ENCODE measurements around the gene BOLA3. TPM values are rescaled to one million over a fixed set of nuclear protein-coding genes. Genes with fewer than 3 reads are reported as not detected.
A peak's percentile ranks its signal among the peaks of the same experiment; 100 is the strongest.

The BOLA3 gene
- total and polyA plus RNA-seq, 10 of the 15 experiments (the other 5 are each of a cell fraction or from before 2014, with no cell fraction given) = 62.6 to 300 (median 134) TPM

DNA sequence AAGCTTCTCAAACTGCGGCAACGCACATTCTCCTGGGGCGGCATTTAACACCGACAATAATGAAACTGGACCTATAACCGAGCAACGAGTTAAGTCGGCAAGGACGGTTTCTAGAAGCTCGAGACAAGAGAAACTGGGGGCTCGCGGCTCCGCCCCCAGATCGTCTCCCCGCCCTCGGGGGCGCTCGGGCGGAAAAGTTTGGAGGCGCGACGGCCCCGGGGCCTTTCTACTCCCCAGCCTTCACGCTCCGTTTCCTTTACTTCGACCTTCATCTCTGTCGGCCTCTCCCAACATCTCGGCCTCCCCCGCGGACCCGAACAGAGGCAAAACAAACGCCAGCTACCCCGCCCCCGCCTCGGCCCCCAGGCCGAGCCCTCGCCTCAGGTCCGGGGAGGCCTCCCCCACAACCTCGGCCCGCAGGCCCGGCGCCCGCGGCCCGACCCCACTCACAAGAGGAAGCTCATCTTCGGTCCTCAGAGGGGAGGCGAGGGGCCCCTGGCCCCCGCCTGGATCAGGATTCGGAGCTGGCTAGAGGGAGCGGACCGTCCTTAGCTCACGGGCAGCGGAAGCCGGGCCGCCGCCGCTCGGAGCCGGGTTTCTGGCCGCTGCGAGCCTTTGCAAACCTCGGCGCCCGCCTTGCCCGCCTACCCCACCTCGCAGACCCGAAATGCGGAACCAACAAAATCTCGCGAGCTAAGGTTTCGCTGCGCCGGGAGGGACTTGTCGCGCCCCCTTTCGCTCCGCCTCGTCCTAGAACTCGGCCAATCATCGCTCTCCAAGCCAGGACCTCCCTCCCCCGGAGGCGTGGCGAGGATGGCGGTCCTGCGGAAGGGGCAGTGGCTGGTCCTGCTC is 30.7 kb upstream of the BOLA3 start, which contains the start of gene MOB1A (continued):
- TF ChIP-seq PKNOX1 (IDR thresholded peaks at IDR 0.05) = peak; percentile 57; the same call in 1 of the 2 replicates
- TF ChIP-seq MTA2 (IDR thresholded peaks at IDR 0.05; ENCODE audit: low read depth) = 0 out of 2 replicates have a peak, but pooled peaks have one; percentile 19
- TF ChIP-seq ZBTB11 (CRISPR knock-in tag; IDR thresholded peaks at IDR 0.05) = no peak
- TF ChIP-seq SPI1 (IDR thresholded peaks at IDR 0.05; ENCODE audit: borderline replicate concordance, insufficient read depth, low read depth, low read length) = 0 out of 2 replicates have a peak, but pooled peaks have one; percentile 17
- no peak for TF ChIP-seq PAX8 (IDR thresholded peaks at IDR 0.05)
- no peak for TF ChIP-seq RAD51 (IDR thresholded peaks at IDR 0.05)
- TF ChIP-seq, protein P1, sequence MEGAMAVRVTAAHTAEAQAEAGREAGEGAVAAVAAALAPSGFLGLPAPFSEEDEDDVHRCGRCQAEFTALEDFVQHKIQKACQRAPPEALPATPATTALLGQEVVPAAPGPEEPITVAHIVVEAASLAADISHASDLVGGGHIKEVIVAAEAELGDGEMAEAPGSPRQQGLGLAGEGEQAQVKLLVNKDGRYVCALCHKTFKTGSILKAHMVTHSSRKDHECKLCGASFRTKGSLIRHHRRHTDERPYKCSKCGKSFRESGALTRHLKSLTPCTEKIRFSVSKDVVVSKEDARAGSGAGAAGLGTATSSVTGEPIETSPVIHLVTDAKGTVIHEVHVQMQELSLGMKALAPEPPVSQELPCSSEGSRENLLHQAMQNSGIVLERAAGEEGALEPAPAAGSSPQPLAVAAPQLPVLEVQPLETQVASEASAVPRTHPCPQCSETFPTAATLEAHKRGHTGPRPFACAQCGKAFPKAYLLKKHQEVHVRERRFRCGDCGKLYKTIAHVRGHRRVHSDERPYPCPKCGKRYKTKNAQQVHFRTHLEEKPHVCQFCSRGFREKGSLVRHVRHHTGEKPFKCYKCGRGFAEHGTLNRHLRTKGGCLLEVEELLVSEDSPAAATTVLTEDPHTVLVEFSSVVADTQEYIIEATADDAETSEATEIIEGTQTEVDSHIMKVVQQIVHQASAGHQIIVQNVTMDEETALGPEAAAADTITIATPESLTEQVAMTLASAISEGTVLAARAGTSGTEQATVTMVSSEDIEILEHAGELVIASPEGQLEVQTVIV (IDR thresholded peaks at IDR 0.05; ENCODE audit: borderline replicate concordance, partially characterized antibody) = no peak
- 0 out of 2 replicates have a peak, but pooled peaks have one; percentile 34 for TF ChIP-seq CREM (IDR thresholded peaks at IDR 0.05; ENCODE audit: low read depth)
- 0 out of 2 replicates have a peak, but pooled peaks have one; percentile 27 for TF ChIP-seq CHD1 (IDR thresholded peaks at IDR 0.05; ENCODE audit: low read depth, low read length)
- no peak for TF ChIP-seq RBBP5 (conservative IDR thresholded peaks at IDR 0.05)
- TF ChIP-seq BCL11A (IDR thresholded peaks at IDR 0.05; ENCODE audit: low read depth, low read length) = no peak
- TF ChIP-seq POLR2A (IDR thresholded peaks at IDR 0.05; ENCODE audit: low read depth, low read length) = peak; percentile 94
- TF ChIP-seq STAT1 (conservative IDR thresholded peaks at IDR 0.05) = 0 out of 2 replicates have a peak, but pooled peaks have one; percentile 65
- TF ChIP-seq YBX1 (IDR thresholded peaks at IDR 0.05) = no peak
- TF ChIP-seq BHLHE40 (IDR thresholded peaks at IDR 0.05; ENCODE audit: borderline replicate concordance in 1 of 2, low read depth in 2 of 2, low read length in 1 of 2) = peak; percentile 25 to 52; a peak in 2 of 4 replicates
- TF ChIP-seq PML (IDR thresholded peaks at IDR 0.05; ENCODE audit: low read length) = 0 out of 2 replicates have a peak, but pooled peaks have one; percentile 82
- TF ChIP-seq ZNF24 (IDR thresholded peaks at IDR 0.05) = peak; percentile 67; the same call in 1 of the 2 replicates
- no peak for TF ChIP-seq RELA (IDR thresholded peaks at IDR 0.05; ENCODE audit: borderline replicate concordance, partially characterized antibody)
- peak; percentile 33; the same call in 1 of the 2 replicates for TF ChIP-seq TCF3 (IDR thresholded peaks at IDR 0.05; ENCODE audit: borderline replicate concordance, insufficient read depth, low read depth, low read length)
- TF ChIP-seq POU2F2 (IDR thresholded peaks at IDR 0.05; ENCODE audit: borderline replicate concordance, low read depth, low read length) = peak; percentile 66; the same call in 1 of the 3 replicates
- peak; percentile 78; the same call in 1 of the 2 replicates for TF ChIP-seq ZBED1 (IDR thresholded peaks at IDR 0.05; ENCODE audit: borderline replicate concordance)
- no peak; the same call in 1 of the 2 replicates for TF ChIP-seq RCOR1 (conservative IDR thresholded peaks at IDR 0.05; ENCODE audit: low read depth, low read length)
- TF ChIP-seq NBN (IDR thresholded peaks at IDR 0.05) = 0 out of 2 replicates have a peak, but pooled peaks have one; percentile 37
- peak; percentile 84; the same call in 1 of the 2 replicates for TF ChIP-seq CBX5 (IDR thresholded peaks at IDR 0.05; ENCODE audit: low read depth)
- TF ChIP-seq CHD2 (IDR thresholded peaks at IDR 0.05; ENCODE audit: borderline replicate concordance, low read depth, low read length) = peak; percentile 98
